GM12878 (cell line): ENCODE measurements around the gene HCFC1. TPM values are rescaled to one million over a fixed set of nuclear protein-coding genes. Genes with fewer than 3 reads are reported as not detected.

Experiments
- ATAC-seq: fragments of 200-7000 bp; cut with Tn5 transposase; 3 replicates; pipeline ENCODE4 v1.9.1; 2020; ENCODE audit warnings: mild to moderate bottlenecking, moderate library complexity
- BruUV-seq: library from RNA; stranded (reverse); fragments of 400-500 nt; replicated peaks from 2 replicates; lab custom pipeline; 2021; lab: Mats Ljungman, UMichigan
- CTCF ChIA-PET: fragments of 300-600 bp; sonication (Branson Sonifier 250); formaldehyde crosslinking; extraction: SDS; loops from one replicate; lab custom pipeline; 2021; ENCODE audit warnings: inconsistent platforms; lab: Yijun Ruan, JAX
- POLR2A ChIA-PET: fragments of 350-600 bp; formaldehyde crosslinking; extraction: SDS; loops from one replicate; lab custom pipeline; 2021; ENCODE audit warnings: inconsistent platforms; lab: Charles Lee
- RAD21 ChIA-PET: fragments of 300-600 bp; sonication (Branson Sonifier 250); formaldehyde crosslinking; loops from one replicate; lab custom pipeline; 2023; ENCODE audit warnings: antibody characterized with exemption; ENCODE audit not compliant: unreplicated experiment; lab: Charles Lee
- SMC1A ChIA-PET: fragments of 300-600 bp; sonication (Branson Sonifier 250); formaldehyde crosslinking; loops from one replicate; lab custom pipeline; 2023; ENCODE audit not compliant: unreplicated experiment, uncharacterized antibody; lab: Charles Lee
- DNase-seq: peaks from one replicate; pipeline ENCODE4 v3.0.0-alpha.2; 2011; ENCODE audit warnings: low read depth, low spot score
- FAIRE-seq: peaks from 3 replicates; lab custom pipeline; 2011; peaks lifted over from hg19 to GRCh38; lab: Jason Lieb, UNC
- H2AFZ ChIP-seq: 2 replicates; pipeline ENCODE4 v1.6.0; 2011; ENCODE audit warnings: low read depth, low read length, control low read depth; ENCODE audit not compliant: control insufficient read depth
- H3K27ac ChIP-seq: 2 replicates; pipeline ENCODE4 v1.5.1; 2011; ENCODE audit warnings: control low read depth; ENCODE audit not compliant: control insufficient read depth, insufficient read depth
- H3K27me3 ChIP-seq, 2 experiments: replicated peaks in 1 of 2; 2 replicates each; pipeline versions ENCODE4 v1.6.0 to v1.6.1; 2011; ENCODE audit warnings: low read length in 1 of 2; ENCODE audit not compliant: control insufficient read depth in 2 of 2, insufficient read depth in 2 of 2
- H3K36me3 ChIP-seq, 2 experiments: 2 replicates each; pipeline ENCODE4 v1.5.1; 2011; ENCODE audit warnings: low read length in 1 of 2; ENCODE audit not compliant: control insufficient read depth in 2 of 2, insufficient read depth in 2 of 2
- H3K4me1 ChIP-seq: 2 replicates; pipeline ENCODE4 v1.6.1; 2011; ENCODE audit warnings: mild to moderate bottlenecking, low read length, moderate library complexity, mixed read lengths; ENCODE audit not compliant: control insufficient read depth, insufficient read depth
- H3K4me2 ChIP-seq: 2 replicates; pipeline ENCODE4 v1.6.0; 2011; ENCODE audit warnings: control low read depth; ENCODE audit not compliant: control insufficient read depth, insufficient read depth
- H3K4me3 ChIP-seq: fragments of 200-600 bp; sonication (generic); 2 replicates; pipeline ENCODE4 v1.5.1; 2016
- H3K79me2 ChIP-seq: 2 replicates; pipeline ENCODE4 v1.6.0; 2011; ENCODE audit warnings: low read length; ENCODE audit not compliant: control insufficient read depth, insufficient read depth
- H3K9ac ChIP-seq: 2 replicates; pipeline ENCODE4 v1.8.0; 2011; ENCODE audit warnings: low read length, control low read depth, mixed read lengths; ENCODE audit not compliant: control insufficient read depth, insufficient read depth
- H3K9me3 ChIP-seq: replicated peaks from 3 replicates; pipeline ENCODE4 v1.5.1; 2011; ENCODE audit warnings: mild to moderate bottlenecking, low read length; ENCODE audit not compliant: control insufficient read depth, insufficient read depth
- H4K20me1 ChIP-seq: 2 replicates; pipeline ENCODE4 v1.6.0; 2011; ENCODE audit not compliant: control insufficient read depth, insufficient read depth
- ASH2L ChIP-seq: fragments of 300-600, 200-600 bp; sonication (generic); IDR thresholded peaks from 2 replicates; pipeline ENCODE4 v1.6.1; 2017; ENCODE audit warnings: low read depth, mild to moderate bottlenecking, borderline replicate concordance
- BMI1 ChIP-seq: fragments of 450-650 bp; IDR thresholded peaks from 2 replicates; pipeline ENCODE4 v1.6.1; 2016; ENCODE audit warnings: mild to moderate bottlenecking, moderate library complexity, borderline replicate concordance
- CBX5 ChIP-seq: sonication (generic); IDR thresholded peaks from 2 replicates; pipeline ENCODE4 v1.6.1; 2016; ENCODE audit warnings: low read depth, moderate library complexity, mild to moderate bottlenecking, inconsistent platforms
- EZH2 ChIP-seq: IDR thresholded peaks from 2 replicates; pipeline ENCODE4 v1.6.1; 2012; ENCODE audit warnings: low read depth, mild to moderate bottlenecking, control low read depth, inconsistent platforms, low read length, borderline replicate concordance; ENCODE audit not compliant: control insufficient read depth
- NFXL1 ChIP-seq: fragments of 450-650 bp; IDR thresholded peaks from 2 replicates; pipeline ENCODE4 v1.6.1; 2017; ENCODE audit warnings: antibody characterized with exemption, mild to moderate bottlenecking, borderline replicate concordance
- NKRF ChIP-seq: fragments of 450-650 bp; conservative IDR thresholded peaks from 2 replicates; pipeline ENCODE4 v1.6.1; 2017; ENCODE audit warnings: mild to moderate bottlenecking, moderate library complexity
- SREBF1 ChIP-seq: IDR thresholded peaks from 2 replicates; pipeline ENCODE4 v1.6.1; 2012; ENCODE audit warnings: mild to moderate bottlenecking, low read length
- ZZZ3 ChIP-seq: IDR thresholded peaks from 2 replicates; pipeline ENCODE4 v1.6.1; 2011; ENCODE audit warnings: low read depth; ENCODE audit not compliant: control insufficient read depth, insufficient read length
- WGBS: methylation state at CpG from one replicate; pipeline ENCODE4 v1.1.6; 2016; ENCODE audit warnings: low lambda C conversion rate; ENCODE audit not compliant: insufficient replicate concordance, insufficient coverage; ENCODE audit errors: missing lambda C conversion rate; 5-methylcytosine and 5-hydroxymethylcytosine counted together
- in situ Hi-C: fragments of 300-500 bp; cut with MboI; formaldehyde crosslinking; loops from 9 replicates; pipeline ENCODE4 v1.14.3; 2018; ENCODE audit warnings: mixed read lengths
- intact Hi-C: fragments of 100-400 bp; cut with micrococcal nuclease; formaldehyde crosslinking; loops from one replicate; pipeline ENCODE4 v1.14.2; 2022; ENCODE audit not compliant: unreplicated experiment
- polyA plus RNA-seq, 11 experiments: library from polyadenylated mRNA; depleted of rRNA in 4 of 11; unstranded in 6 of 11; stranded (reverse) in 5 of 11; fragments of >200 nt; fragmentation: Nextera tagmentation in 4 of 11; fragmentation: Illumina TruSeq in 1 of 11; extraction: Ambion mirVana in 4 of 11; extraction: Trizol in 1 of 11; gene quantifications; 1 replicate in 1 of 11; 2 replicates in 10 of 11; pipeline versions ENCODE4 v1.2.1 to v1.2.3, GENCODE V29; 2011 to 2016; ENCODE audit warnings: inconsistent platforms in 2 of 11, missing spikeins in 2 of 11, low read depth in 1 of 11
- total RNA-seq, 4 experiments: library from RNA; depleted of rRNA in 3 of 4; stranded (reverse); fragments of >200 nt in 3 of 4; fragmentation: Illumina TruSeq in 1 of 4; extraction: Trizol in 1 of 4; gene quantifications; 2 replicates each; pipeline versions ENCODE4 v1.2.1 to v1.2.3, GENCODE V29; 2013 to 2021
- TF ChIP-seq, protein P1 (sequence below): fragments of 150-350 bp; IDR thresholded peaks from 2 replicates; pipeline ENCODE4 v1.6.1; 2016; ENCODE audit warnings: low read depth, low read length

HCFC1 gene
- total and polyA plus RNA-seq, 10 of the 15 experiments (the other 5 are each of a cell fraction or from before 2014, with no cell fraction given), result 3.9 to 92.7 (median 23.5) TPM

DNA sequence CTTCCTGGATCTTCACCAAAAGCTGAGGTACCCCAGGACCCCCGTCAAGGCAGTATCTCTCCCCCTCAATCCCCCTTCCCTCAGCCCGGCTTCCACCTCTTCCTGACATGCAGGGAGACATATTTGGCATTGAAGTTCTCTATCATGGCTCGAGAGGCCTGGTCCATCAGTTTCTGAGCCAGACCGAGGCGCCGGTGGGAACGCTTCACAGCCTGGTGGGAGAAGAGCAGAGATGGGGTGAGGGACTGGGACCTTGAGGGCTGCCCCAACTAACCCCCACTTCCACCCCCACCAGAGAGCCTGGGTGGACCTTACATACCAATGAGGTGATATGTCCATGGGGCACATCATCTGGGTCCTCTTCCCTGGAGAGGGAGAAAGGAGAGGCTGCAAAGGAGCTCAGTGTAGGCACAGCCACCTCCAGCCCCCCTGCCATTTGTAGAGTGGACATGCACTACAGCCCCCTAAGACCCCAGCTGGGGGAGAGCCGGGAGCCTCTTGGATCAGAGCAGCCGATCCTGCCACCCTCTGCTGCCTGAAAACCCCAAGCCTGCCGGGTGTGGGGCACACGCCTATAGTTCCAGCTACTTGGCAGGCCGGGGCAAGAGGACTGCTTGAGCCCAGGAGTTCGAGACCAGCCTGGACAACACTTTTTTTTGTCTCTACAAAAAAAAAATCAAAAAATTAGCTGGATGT lies 39.2 kb downstream of the HCFC1 start:
- no peak overlapping the region for H2AFZ ChIP-seq
- BruUV-seq, result no TSS peak
- ATAC-seq (no peak), DNase-seq (no peak), FAIRE-seq (no peak)
- H3K9ac ChIP-seq, result no peak overlapping the region
- H3K4me1 ChIP-seq, result no peaks in the 10 kb centered on the region; the same call in 1 of the 2 replicates
- intact Hi-C loops (no loop called here), in situ Hi-C loops (loop anchor here (5.0 kb wide), 1 partner anchor 440 kb away; the partner anchor contains the start of gene FLNA)
- SMC1A ChIA-PET, result interaction anchor here (1.6 kb wide), 1 partner anchor 15 kb away, joined by 4 read pairs; no protein-coding TSS in a partner anchor
- H3K4me2 ChIP-seq, result no peak overlapping the region
- TF ChIP-seq NKRF (no peak), CBX5 (no peak), NFXL1 (no peak), BMI1 (no peak), ASH2L (no peak), ZZZ3 (no peak), SREBF1 (no peak), EZH2 (no peak)
- TF ChIP-seq, protein P1, sequence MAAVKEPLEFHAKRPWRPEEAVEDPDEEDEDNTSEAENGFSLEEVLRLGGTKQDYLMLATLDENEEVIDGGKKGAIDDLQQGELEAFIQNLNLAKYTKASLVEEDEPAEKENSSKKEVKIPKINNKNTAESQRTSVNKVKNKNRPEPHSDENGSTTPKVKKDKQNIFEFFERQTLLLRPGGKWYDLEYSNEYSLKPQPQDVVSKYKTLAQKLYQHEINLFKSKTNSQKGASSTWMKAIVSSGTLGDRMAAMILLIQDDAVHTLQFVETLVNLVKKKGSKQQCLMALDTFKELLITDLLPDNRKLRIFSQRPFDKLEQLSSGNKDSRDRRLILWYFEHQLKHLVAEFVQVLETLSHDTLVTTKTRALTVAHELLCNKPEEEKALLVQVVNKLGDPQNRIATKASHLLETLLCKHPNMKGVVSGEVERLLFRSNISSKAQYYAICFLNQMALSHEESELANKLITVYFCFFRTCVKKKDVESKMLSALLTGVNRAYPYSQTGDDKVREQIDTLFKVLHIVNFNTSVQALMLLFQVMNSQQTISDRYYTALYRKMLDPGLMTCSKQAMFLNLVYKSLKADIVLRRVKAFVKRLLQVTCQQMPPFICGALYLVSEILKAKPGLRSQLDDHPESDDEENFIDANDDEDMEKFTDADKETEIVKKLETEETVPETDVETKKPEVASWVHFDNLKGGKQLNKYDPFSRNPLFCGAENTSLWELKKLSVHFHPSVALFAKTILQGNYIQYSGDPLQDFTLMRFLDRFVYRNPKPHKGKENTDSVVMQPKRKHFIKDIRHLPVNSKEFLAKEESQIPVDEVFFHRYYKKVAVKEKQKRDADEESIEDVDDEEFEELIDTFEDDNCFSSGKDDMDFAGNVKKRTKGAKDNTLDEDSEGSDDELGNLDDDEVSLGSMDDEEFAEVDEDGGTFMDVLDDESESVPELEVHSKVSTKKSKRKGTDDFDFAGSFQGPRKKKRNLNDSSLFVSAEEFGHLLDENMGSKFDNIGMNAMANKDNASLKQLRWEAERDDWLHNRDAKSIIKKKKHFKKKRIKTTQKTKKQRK, result no peak
- WGBS, result 91% methylated on average over 13 of the region's 13 CpGs
- peaks cover 0 to 2% of the 10 kb centered on the region in 2 experiments; a peak in 3 of 4 replicates for H3K36me3 ChIP-seq
- CTCF ChIA-PET, result interaction anchor here (1.4 to 4.4 kb wide), 2 partner anchors 10 to 15 kb away, joined by 5 to 28 read pairs; no protein-coding TSS in a partner anchor
- no peaks in the 10 kb centered on the region for H3K27me3 ChIP-seq
- H3K79me2 ChIP-seq, result peaks cover 16% of the 10 kb centered on the region
- POLR2A ChIA-PET, result no interaction called here
- H4K20me1 ChIP-seq, result no peaks in the 10 kb centered on the region
- H3K27ac ChIP-seq, result no peak overlapping the region
- no peak overlapping the region for H3K4me3 ChIP-seq
- RAD21 ChIA-PET, result no interaction called here
- no peaks in the 10 kb centered on the region; the same call in 2 of the 3 replicates for H3K9me3 ChIP-seq
